Erythroblast (primary cell): ENCODE measurements around the gene SLC44A3.

ENCODE experiments used
- GATA1 ChIP-seq: IDR thresholded peaks from 2 replicates; pipeline ENCODE4 v1.6.1; 2011; ENCODE audit warnings: low read depth, mild to moderate bottlenecking, control low read depth, low read length, moderate library complexity
- POLR2A ChIP-seq: IDR thresholded peaks from 2 replicates; pipeline ENCODE4 v1.6.1; 2011; ENCODE audit warnings: mild to moderate bottlenecking, low read length

DNA sequence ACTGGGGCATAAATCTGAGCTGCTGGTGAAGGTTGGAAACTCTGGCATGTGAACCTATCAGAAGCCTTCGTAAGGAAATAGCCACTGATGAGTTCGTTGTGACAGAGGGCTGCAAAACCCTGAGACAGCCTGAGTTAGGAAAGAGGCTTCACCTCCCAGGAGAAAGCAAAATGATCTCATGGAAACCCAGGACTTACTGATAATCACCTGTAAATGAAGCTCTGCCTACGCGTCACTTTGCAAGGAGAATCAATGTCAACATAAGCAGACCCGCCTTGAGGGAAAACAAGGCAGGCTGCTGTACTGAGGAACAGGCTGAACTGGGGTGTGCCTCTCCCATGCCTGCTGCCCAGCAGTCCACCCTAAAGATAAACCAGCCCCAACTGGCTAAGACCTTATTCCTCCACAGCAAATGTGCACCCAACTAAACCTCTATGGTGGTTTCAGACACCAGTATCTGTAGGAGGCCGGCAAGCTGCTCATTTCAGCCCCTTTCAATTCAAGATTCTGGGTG, 46.8 kb upstream of the SLC44A3 start:
- no peak for TF ChIP-seq POLR2A
- no peak for TF ChIP-seq GATA1
